ENCODE results near the gene CNTNAP2. TPM values are rescaled to one million over a fixed set of nuclear protein-coding genes. Genes with fewer than 3 reads are reported as not detected.

CNTNAP2 gene
- polyA plus RNA-seq, 1 experiment: not detected

DNA sequence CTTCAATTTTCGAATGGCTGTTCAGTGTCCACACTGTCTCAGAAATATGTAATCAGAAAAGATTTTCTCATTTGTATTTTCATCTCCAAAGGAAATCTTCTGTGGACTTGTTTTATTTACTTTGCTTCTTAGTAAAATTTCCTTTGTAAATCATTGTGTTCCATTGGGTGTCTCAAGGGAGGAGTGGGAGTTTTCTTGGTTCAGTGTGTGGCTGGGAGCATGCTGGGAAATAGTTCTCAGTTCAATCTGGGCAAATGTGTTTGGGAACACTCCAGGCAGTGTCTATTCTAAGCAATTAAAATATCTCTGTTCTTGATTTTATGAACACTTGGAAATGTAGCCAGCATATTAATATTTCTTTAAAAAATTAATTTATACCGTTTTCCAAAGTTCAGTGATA, 1019.8 kb downstream of the CNTNAP2 start:
- Histone ChIP-seq H3K36me3 (ENCODE audit: control insufficient read depth, insufficient read depth, low read length) (no peaks in the 10 kb centered on the region), H3K27me3 (ENCODE audit: control insufficient read depth, insufficient read depth, low read length) (no peaks in the 10 kb centered on the region), H3K4me3 (ENCODE audit: low read depth, low read length) (no peak overlapping the region)
- ChIA-PET POLR2A (no interaction called here), CTCF (no interaction called here)
- TF ChIP-seq, protein P1, sequence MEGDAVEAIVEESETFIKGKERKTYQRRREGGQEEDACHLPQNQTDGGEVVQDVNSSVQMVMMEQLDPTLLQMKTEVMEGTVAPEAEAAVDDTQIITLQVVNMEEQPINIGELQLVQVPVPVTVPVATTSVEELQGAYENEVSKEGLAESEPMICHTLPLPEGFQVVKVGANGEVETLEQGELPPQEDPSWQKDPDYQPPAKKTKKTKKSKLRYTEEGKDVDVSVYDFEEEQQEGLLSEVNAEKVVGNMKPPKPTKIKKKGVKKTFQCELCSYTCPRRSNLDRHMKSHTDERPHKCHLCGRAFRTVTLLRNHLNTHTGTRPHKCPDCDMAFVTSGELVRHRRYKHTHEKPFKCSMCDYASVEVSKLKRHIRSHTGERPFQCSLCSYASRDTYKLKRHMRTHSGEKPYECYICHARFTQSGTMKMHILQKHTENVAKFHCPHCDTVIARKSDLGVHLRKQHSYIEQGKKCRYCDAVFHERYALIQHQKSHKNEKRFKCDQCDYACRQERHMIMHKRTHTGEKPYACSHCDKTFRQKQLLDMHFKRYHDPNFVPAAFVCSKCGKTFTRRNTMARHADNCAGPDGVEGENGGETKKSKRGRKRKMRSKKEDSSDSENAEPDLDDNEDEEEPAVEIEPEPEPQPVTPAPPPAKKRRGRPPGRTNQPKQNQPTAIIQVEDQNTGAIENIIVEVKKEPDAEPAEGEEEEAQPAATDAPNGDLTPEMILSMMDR (IDR thresholded peaks at IDR 0.05; ENCODE audit: insufficient read depth, low read depth, low read length): no peak
- no peak for DNase-seq (ENCODE audit: low read depth)

DNA sequence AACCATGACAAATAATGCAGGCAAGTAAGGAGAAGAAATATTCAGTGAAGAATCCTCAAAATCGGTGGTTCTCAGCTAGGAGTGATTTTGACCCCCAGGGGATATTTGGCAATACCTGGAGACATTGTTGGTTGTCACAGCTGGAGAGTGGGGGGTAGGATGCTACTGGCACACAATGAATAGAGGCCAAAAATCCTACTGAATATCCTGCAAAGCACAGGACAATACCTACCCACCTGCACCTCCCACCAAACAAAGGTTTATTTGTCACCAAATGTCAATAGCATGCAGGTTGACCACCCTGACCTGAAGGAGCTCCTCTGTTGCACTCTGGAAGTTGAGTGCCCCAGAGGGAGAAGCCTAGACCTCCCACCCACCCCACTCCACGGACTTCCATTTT, 1028.6 kb downstream of the CNTNAP2 start:
- Histone ChIP-seq H3K4me3 (ENCODE audit: low read depth, low read length) (no peak overlapping the region), H3K36me3 (ENCODE audit: control insufficient read depth, insufficient read depth, low read length) (no peaks in the 10 kb centered on the region), H3K27me3 (ENCODE audit: control insufficient read depth, insufficient read depth, low read length) (no peaks in the 10 kb centered on the region)
- DNase-seq (ENCODE audit: low read depth): no peak
- TF ChIP-seq, protein P1 (IDR thresholded peaks at IDR 0.05; ENCODE audit: insufficient read depth, low read depth, low read length): no peak
- POLR2A ChIA-PET: no interaction called here
- CTCF ChIA-PET: no interaction called here

DNA sequence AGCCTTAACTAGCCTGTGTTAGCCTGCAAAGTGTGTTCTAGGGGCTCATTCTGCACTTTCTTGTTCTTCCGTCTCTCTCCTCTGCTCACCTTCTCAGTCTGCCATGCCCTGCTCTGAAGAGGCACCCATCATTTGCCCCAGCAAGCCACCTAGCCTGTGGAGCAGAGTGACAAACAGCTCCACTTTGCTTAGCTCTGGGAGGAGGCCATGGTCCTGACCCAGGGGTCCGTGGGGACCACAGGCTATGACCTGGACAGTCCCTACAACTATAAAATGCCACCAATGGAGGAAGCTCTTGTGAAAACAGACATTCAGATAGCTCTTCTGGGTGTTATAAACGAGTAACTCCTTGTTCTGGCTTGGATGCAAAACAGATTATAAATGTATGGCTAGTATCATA, 1029.6 kb downstream of the CNTNAP2 start:
- POLR2A ChIA-PET: no interaction called here
- DNase-seq (ENCODE audit: low read depth): no peak
- Histone ChIP-seq H3K4me3 (ENCODE audit: low read depth, low read length) (no peak overlapping the region), H3K36me3 (ENCODE audit: control insufficient read depth, insufficient read depth, low read length) (no peaks in the 10 kb centered on the region), H3K27me3 (ENCODE audit: control insufficient read depth, insufficient read depth, low read length) (no peaks in the 10 kb centered on the region)
- TF ChIP-seq, protein P1 (IDR thresholded peaks at IDR 0.05; ENCODE audit: insufficient read depth, low read depth, low read length): no peak
- CTCF ChIA-PET: no interaction called here

DNA sequence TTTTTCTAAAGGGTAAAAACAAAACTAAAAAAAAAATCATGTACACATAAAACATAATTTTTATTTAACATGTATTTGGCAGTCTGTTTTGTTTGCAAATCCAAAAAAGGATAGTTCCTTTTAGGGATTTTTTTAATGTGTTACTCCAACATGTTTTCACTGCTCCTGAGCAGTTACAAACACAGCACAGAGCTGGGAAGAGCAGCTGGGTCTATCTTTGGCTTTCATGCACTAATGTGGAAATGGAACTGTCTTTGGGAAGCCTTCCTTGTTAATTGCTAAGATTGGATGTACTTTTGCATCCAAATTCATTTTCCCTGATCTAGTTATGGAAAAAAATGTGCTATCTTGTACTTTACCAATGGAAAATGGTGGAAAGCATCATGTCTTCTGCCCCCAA, 1035.1 kb downstream of the CNTNAP2 start:
- no peak overlapping the region for H3K4me3 ChIP-seq (ENCODE audit: low read depth, low read length)
- DNase-seq (ENCODE audit: low read depth): no peak
- CTCF ChIA-PET: interaction anchor here (0.7 kb wide), 1 partner anchor 19 kb away, joined by 7 read pairs; no protein-coding TSS in a partner anchor
- TF ChIP-seq, protein P1 (IDR thresholded peaks at IDR 0.05; ENCODE audit: insufficient read depth, low read depth, low read length): no peak
- POLR2A ChIA-PET: no interaction called here
- no peaks in the 10 kb centered on the region for H3K27me3 ChIP-seq (ENCODE audit: control insufficient read depth, insufficient read depth, low read length)
- no peaks in the 10 kb centered on the region for H3K36me3 ChIP-seq (ENCODE audit: control insufficient read depth, insufficient read depth, low read length)

DNA sequence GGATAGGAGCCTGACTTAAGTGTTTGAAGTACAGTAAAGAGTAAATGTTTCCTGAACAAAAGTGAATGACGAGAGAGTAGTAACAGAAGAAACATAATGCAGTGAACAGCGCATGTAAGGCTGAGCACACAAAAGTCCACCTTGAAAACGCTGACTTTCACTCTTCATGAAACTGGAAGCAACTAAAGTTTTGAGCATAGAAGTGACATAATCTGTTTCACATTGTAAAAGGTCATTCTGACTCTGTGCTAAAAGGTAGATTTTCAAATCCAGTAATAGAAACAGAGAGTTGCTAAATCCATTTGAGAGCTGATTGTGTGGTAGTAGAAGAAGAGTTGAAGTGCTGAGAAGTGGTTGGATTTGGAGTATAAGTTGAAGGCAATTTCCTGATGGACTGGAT, 1037.0 kb downstream of the CNTNAP2 start:
- TF ChIP-seq, protein P1 (IDR thresholded peaks at IDR 0.05; ENCODE audit: insufficient read depth, low read depth, low read length): no peak
- ChIA-PET POLR2A (no interaction called here), CTCF (no interaction called here)
- no peak for DNase-seq (ENCODE audit: low read depth)
- H3K27me3 ChIP-seq (ENCODE audit: control insufficient read depth, insufficient read depth, low read length): no peaks in the 10 kb centered on the region
- H3K4me3 ChIP-seq (ENCODE audit: low read depth, low read length): no peak overlapping the region
- no peaks in the 10 kb centered on the region for H3K36me3 ChIP-seq (ENCODE audit: control insufficient read depth, insufficient read depth, low read length)

Data from BJ (cell line).